AG04450 (cell line): Measurements from ENCODE around the gene RNU7-1. TPM values are rescaled to one million over a fixed set of nuclear protein-coding genes. Genes with fewer than 3 reads are reported as not detected.

Experiments
- CTCF ChIA-PET: fragments of 300-600, 350-600 bp; formaldehyde crosslinking; extraction: SDS; loops from one replicate; lab custom pipeline; 2022; ENCODE audit warnings: antibody characterized with exemption, inconsistent platforms; lab: Charles Lee
- POLR2A ChIA-PET: fragments of 350-600 bp; formaldehyde crosslinking; extraction: SDS; loops from one replicate; lab custom pipeline; 2021; ENCODE audit warnings: antibody characterized with exemption, inconsistent platforms; lab: Yijun Ruan, JAX
- DNase-seq: peaks from one replicate; pipeline ENCODE4 v3.0.0-alpha.2; 2011; ENCODE audit warnings: low read depth, low spot score
- H3K27ac ChIP-seq: one replicate; pipeline ENCODE4 v1.5.1; 2012; ENCODE audit warnings: low read depth, low read length, control low read depth
- H3K27me3 ChIP-seq: one replicate; pipeline ENCODE4 v1.6.0; 2012; ENCODE audit warnings: low read length; ENCODE audit not compliant: control insufficient read depth, insufficient read depth
- H3K4me3 ChIP-seq: 2 replicates; pipeline ENCODE4 v1.5.1; 2011; ENCODE audit warnings: mild to moderate bottlenecking, low read depth, low read length, control low read depth
- H3K9me3 ChIP-seq: 2 replicates; pipeline ENCODE4 v1.5.1; 2012; ENCODE audit warnings: low read length; ENCODE audit not compliant: control insufficient read depth, insufficient read depth
- CTCF ChIP-seq: IDR thresholded peaks from 2 replicates; pipeline ENCODE4 v1.5.1; 2011; ENCODE audit warnings: low read depth, low read length, control low read depth, inconsistent platforms
- polyA plus RNA-seq: library from polyadenylated mRNA; depleted of rRNA; stranded (reverse); fragments of >200 nt; gene quantifications from 2 replicates; pipeline ENCODE4 v1.2.3, GENCODE V29; 2011

RNU7-1 gene
- polyA plus RNA-seq, 1 experiment: not detected

GRCh38 chr12:6974180-6974579, 30.6 kb downstream of the RNU7-1 start:
- Histone ChIP-seq H3K9me3 (no peaks in the 10 kb centered on the region; the same call in 1 of the 2 replicates), H3K27ac (no peak overlapping the region), H3K4me3 (no peak overlapping the region), H3K27me3 (no peaks in the 10 kb centered on the region)
- no peak for TF ChIP-seq CTCF
- CTCF ChIA-PET: interaction anchor here (2.9 kb wide), 1 partner anchor 9 kb away, joined by 8 read pairs; no protein-coding TSS in a partner anchor
- POLR2A ChIA-PET: no interaction called here
- DNase-seq: no peak

DNA sequence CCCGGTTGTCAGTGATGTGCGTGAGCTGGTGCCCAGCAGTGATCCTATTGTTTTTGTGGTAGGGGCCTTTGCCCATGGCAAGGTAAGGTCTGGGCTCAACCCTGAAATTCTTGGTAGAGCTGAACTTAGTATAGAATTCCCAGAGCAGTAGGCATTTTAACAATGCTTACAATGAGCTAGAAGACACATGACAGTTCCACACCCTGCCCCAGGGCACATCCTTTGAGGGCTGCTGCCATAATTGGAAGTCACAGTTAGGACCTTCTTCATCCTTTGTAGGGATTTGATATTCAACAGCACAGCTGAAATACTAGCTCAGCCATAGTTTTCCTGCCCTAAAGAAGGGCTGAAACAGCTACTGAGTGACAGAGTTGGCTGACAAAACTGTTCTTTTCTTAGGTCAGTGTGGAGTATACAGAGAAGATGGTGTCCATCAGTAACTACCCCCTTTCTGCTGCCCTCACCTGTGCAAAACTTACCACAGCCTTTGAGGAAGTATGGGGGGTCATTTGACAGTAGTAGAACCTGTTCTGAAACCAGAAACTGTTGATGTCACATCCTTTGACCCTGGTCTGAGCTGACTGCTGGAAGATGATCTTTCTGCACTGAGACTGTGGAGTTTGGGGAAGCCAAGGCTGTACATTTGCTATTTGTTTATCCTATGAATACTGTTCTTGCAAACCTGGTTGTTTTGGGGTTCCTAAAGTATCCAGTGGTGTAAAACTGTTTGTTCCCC, 31.8 kb downstream of the RNU7-1 start:
- ChIA-PET POLR2A (no interaction called here), CTCF (interaction anchor here (0.6 to 2.9 kb wide), 3 partner anchors 11 to 169 kb away, joined by 3 to 8 read pairs (median 5); no protein-coding TSS in a partner anchor)
- Histone ChIP-seq H3K4me3 (no peak overlapping the region), H3K27ac (no peak overlapping the region), H3K27me3 (no peaks in the 10 kb centered on the region), H3K9me3 (no peaks in the 10 kb centered on the region; the same call in 1 of the 2 replicates)
- no peak for DNase-seq
- TF ChIP-seq CTCF: no peak

GRCh38 chr12:6977653-6978052, 34.0 kb downstream of the RNU7-1 start:
- ChIA-PET CTCF (no interaction called here), POLR2A (interaction anchor here (0.6 to 0.7 kb wide), 2 partner anchors 55 to 93 kb away, joined by 3 read pairs; no protein-coding TSS in a partner anchor)
- no peak for DNase-seq
- Histone ChIP-seq H3K27ac (no peak overlapping the region), H3K9me3 (no peaks in the 10 kb centered on the region), H3K4me3 (no peak overlapping the region), H3K27me3 (no peaks in the 10 kb centered on the region)
- no peak for TF ChIP-seq CTCF

DNA sequence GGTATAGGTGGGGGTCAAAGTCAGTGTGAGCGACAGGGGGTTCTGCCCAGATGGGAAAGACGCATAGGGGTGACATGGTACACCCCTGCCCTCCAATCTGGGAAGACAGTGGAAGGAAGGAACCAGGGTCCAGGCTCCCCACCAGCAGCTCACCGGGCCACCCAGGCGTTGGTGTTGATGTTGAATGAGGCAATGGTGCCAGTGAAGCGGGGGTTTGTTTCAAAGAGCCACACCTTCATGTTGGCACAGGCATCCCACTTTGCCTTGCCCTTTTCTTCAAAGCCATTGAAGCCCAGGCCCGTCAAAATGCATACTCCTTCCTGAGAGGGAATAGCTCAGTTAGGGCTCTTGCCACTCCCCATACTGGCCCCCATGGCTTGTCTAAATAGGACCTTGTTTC, 34.6 kb downstream of the RNU7-1 start:
- Histone ChIP-seq H3K27me3 (no peaks in the 10 kb centered on the region), H3K9me3 (no peaks in the 10 kb centered on the region), H3K4me3 (no peak overlapping the region), H3K27ac (no peak overlapping the region)
- TF ChIP-seq CTCF: no peak
- CTCF ChIA-PET: no interaction called here
- no peak for DNase-seq
- POLR2A ChIA-PET: interaction anchor here (0.6 to 0.7 kb wide), 2 partner anchors 54 to 93 kb away, joined by 3 read pairs; no protein-coding TSS in a partner anchor

DNA sequence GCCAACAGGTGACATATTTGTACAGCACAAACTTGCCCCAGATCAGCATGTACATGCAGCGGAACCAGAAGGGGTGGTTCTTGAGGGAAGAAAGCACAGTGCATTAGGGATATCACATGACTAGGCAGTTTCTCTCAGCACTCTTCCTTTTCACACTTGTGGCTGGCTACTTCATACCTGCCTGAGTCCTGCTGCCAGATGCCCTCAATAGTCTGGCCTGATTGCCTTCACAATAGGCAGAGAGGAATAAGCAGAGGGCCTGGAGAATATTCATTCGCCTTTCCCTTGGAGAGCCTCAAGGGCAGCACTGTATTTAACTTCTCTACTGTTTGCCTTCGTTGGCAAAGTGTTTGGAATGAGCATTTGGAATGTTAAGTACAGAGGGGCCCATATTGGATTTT, 35.0 kb downstream of the RNU7-1 start:
- no peak for DNase-seq
- ChIA-PET CTCF (interaction anchor here (1.0 kb wide), 1 partner anchor 135 kb away, joined by 3 read pairs; no protein-coding TSS in a partner anchor), POLR2A (no interaction called here)
- Histone ChIP-seq H3K27ac (no peak overlapping the region), H3K4me3 (no peak overlapping the region), H3K9me3 (no peaks in the 10 kb centered on the region), H3K27me3 (no peaks in the 10 kb centered on the region)
- no peak for TF ChIP-seq CTCF
